GM12864 (cell line): ENCODE measurements around the gene LAMTOR2.

Source experiments
- DNase-seq: peaks from one replicate; pipeline ENCODE4 v3.0.0-alpha.2; 2011; ENCODE audit warnings: low read depth
- H3K4me3 ChIP-seq: 2 replicates; pipeline ENCODE4 v1.5.1; 2011; ENCODE audit warnings: mild to moderate bottlenecking, low read depth, low read length, control low read depth
- CTCF ChIP-seq: IDR thresholded peaks from 2 replicates; pipeline ENCODE4 v1.5.1; 2011; ENCODE audit warnings: low read depth, mild to moderate bottlenecking, moderate library complexity, low read length, control low read depth, inconsistent platforms; ENCODE audit errors: missing control alignments

The LAMTOR2 gene

GRCh38 chr1:156076609-156077429 lies 22.2 kb downstream of the LAMTOR2 start:
- no peak for TF ChIP-seq CTCF
- DNase-seq = no peak
- H3K4me3 ChIP-seq = no peak overlapping the region; the same call in 1 of the 2 replicates

GRCh38 chr1:156077430-156077760 lies 22.8 kb downstream of the LAMTOR2 start:
- DNase-seq = no peak
- no peak for TF ChIP-seq CTCF
- H3K4me3 ChIP-seq = no peak overlapping the region

GRCh38 chr1:156078728-156079127 lies 24.1 kb downstream of the LAMTOR2 start:
- no peak for TF ChIP-seq CTCF
- DNase-seq = no peak
- H3K4me3 ChIP-seq = no peak overlapping the region

GRCh38 chr1:156079762-156080161 lies 25.2 kb downstream of the LAMTOR2 start:
- no peak overlapping the region for H3K4me3 ChIP-seq
- DNase-seq = no peak
- TF ChIP-seq CTCF = no peak

GRCh38 chr1:156080241-156080862 lies 25.8 kb downstream of the LAMTOR2 start:
- H3K4me3 ChIP-seq = no peak overlapping the region

GRCh38 chr1:156080863-156081179 lies 26.2 kb downstream of the LAMTOR2 start:
- no peak for TF ChIP-seq CTCF
- no peak for DNase-seq
- H3K4me3 ChIP-seq = no peak overlapping the region

More at GRCh38 chr1:156080241-156080862, 25.8 kb downstream of the LAMTOR2 start:
- DNase-seq = no peak
- TF ChIP-seq CTCF = no peak
